DMS153 (cell line): ENCODE results near the gene CALCB.
"Not testable (repeated sequence)": the region's sequence is repeated elsewhere in the genome, so short reads cannot be mapped to it uniquely, and the experiment has no call there.

Experiments used
- DNase-seq: peaks from one replicate; lab custom pipeline; 2025; lab: John Stamatoyannopoulos, UW

Gene CALCB

GRCh38 chr11:15073361-15074205 is at the start of gene CALCB:
CALCB (plus strand) TSS chr11:15073593; CDS start chr11:15074719, 1,126 bp downstream.
- peak; percentile 32 for DNase-seq

- DNase-seq = no peak
Observed at GRCh38 chr11:15027011-15027410, 46.4 kb upstream of the CALCB start.

- no peak for DNase-seq
Observed at GRCh38 chr11:15027956-15028355, 45.4 kb upstream of the CALCB start.

GRCh38 chr11:15028379-15028778 is 45.0 kb upstream of the CALCB start:
- no peak for DNase-seq

- not testable (repeated sequence) for DNase-seq
Observed at GRCh38 chr11:15031945-15032344, 41.4 kb upstream of the CALCB start.

GRCh38 chr11:15034687-15035267 is 38.6 kb upstream of the CALCB start:
- peak; percentile 57 for DNase-seq

GRCh38 chr11:15035283-15035682 is 38.1 kb upstream of the CALCB start:
- DNase-seq = peak; percentile 93

- DNase-seq = peak; percentile 17
Observed at GRCh38 chr11:15038963-15039362, 34.4 kb upstream of the CALCB start.

- no peak for DNase-seq
Observed at GRCh38 chr11:15045209-15045608, 28.2 kb upstream of the CALCB start.

GRCh38 chr11:15045891-15046290 is 27.5 kb upstream of the CALCB start:
- no peak for DNase-seq

- DNase-seq = not testable (repeated sequence)
Observed at GRCh38 chr11:15046673-15047072, 26.7 kb upstream of the CALCB start.

- DNase-seq = no peak
Observed at GRCh38 chr11:15048616-15049015, 24.8 kb upstream of the CALCB start.

- DNase-seq = no peak
Observed at GRCh38 chr11:15053191-15053685, 20.2 kb upstream of the CALCB start.

- DNase-seq = no peak
Observed at GRCh38 chr11:15055620-15056356, 17.6 kb upstream of the CALCB start.

- DNase-seq = no peak
Observed at GRCh38 chr11:15057329-15057728, 16.1 kb upstream of the CALCB start.

GRCh38 chr11:15059132-15059915 is 14.1 kb upstream of the CALCB start:
- DNase-seq = no peak

- no peak for DNase-seq
Observed at GRCh38 chr11:15062599-15062998, 10.8 kb upstream of the CALCB start.

- not testable (repeated sequence) for DNase-seq
Observed at GRCh38 chr11:15069751-15070150, 3.6 kb upstream of the CALCB start.

GRCh38 chr11:15071556-15072255 is 1.7 kb upstream of the CALCB start:
- DNase-seq = no peak

- DNase-seq = no peak
Observed at GRCh38 chr11:15072551-15073143, 746 bp upstream of the CALCB start.
